ENCODE measurements around the gene DHCR7.

DNA sequence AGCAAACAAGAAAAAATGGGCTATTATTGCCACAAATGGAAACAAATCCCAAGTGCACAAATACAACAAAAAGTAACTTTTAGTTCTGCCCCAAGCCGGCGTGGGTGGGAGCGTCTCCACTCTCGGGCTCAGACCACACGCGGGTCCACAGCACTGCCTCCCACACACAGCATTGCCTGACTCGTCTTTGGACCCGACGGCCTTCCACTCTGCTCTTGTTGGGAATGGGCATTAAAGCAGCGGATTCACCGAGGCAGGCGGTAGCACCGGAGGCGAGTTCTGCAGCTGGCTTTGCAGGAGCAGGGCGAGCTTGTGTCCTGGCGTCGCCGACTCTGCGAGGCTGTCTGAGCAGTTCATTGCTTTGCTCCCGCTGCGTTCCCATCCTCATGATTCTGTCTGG, 27.8 kb upstream of the DHCR7 start:
- TF ChIP-seq, protein P1, sequence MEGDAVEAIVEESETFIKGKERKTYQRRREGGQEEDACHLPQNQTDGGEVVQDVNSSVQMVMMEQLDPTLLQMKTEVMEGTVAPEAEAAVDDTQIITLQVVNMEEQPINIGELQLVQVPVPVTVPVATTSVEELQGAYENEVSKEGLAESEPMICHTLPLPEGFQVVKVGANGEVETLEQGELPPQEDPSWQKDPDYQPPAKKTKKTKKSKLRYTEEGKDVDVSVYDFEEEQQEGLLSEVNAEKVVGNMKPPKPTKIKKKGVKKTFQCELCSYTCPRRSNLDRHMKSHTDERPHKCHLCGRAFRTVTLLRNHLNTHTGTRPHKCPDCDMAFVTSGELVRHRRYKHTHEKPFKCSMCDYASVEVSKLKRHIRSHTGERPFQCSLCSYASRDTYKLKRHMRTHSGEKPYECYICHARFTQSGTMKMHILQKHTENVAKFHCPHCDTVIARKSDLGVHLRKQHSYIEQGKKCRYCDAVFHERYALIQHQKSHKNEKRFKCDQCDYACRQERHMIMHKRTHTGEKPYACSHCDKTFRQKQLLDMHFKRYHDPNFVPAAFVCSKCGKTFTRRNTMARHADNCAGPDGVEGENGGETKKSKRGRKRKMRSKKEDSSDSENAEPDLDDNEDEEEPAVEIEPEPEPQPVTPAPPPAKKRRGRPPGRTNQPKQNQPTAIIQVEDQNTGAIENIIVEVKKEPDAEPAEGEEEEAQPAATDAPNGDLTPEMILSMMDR (IDR thresholded peaks at IDR 0.05): no peak
- TF ChIP-seq POLR2A (IDR thresholded peaks at IDR 0.05): no peak
